Thyroid gland (tissue), 4 donors: ENCODE measurements around the gene IFITM1.
"Not testable (repeated sequence)": the region's sequence is repeated elsewhere in the genome, so short reads cannot be mapped to it uniquely, and the experiment has no call there.

ENCODE experiments used
- CTCF ChIP-seq, 6 experiments: fragments of 200-600 bp in 3 of 6; fragments of 450-650 bp in 3 of 6; sonication (generic) in 3 of 6; IDR thresholded peaks; one replicate each; pipeline ENCODE4 v1.5.1; 2016 to 2019; ENCODE audit warnings: antibody characterized with exemption in 6 of 6, mild to moderate bottlenecking in 2 of 6, inconsistent platforms in 1 of 6, moderate library complexity in 1 of 6
- POLR2A ChIP-seq, 2 donors: fragments of 450-650 bp; IDR thresholded peaks; one replicate each; pipeline ENCODE4 v1.6.1; 2017; ENCODE audit warnings: antibody characterized with exemption in 2 of 2, mild to moderate bottlenecking in 2 of 2, moderate library complexity in 1 of 2

- not testable (repeated sequence) for TF ChIP-seq CTCF, POLR2A (IDR thresholded peaks at IDR 0.05)
Measured at GRCh38 chr11:286977-287820, 26.6 kb upstream of the IFITM1 start.
